BJ (cell line): ENCODE data around the gene TPD52L2. TPM values are rescaled to one million over a fixed set of nuclear protein-coding genes. Genes with fewer than 3 reads are reported as not detected.

Experiments used
- CTCF ChIA-PET: fragments of 350-600 bp; formaldehyde crosslinking; extraction: SDS; loops from one replicate; lab custom pipeline; 2021; ENCODE audit warnings: antibody characterized with exemption, inconsistent platforms; lab: Yijun Ruan, JAX
- POLR2A ChIA-PET: fragments of 300-600 bp; sonication (Branson Sonifier 250); formaldehyde crosslinking; extraction: SDS; loops from one replicate; lab custom pipeline; 2021; ENCODE audit warnings: antibody characterized with exemption; lab: Charles Lee
- DNase-seq: peaks from one replicate; pipeline ENCODE4 v3.0.0-alpha.2; 2011; ENCODE audit warnings: low read depth
- H3K27me3 ChIP-seq: 2 replicates; pipeline ENCODE4 v1.6.0; 2011; ENCODE audit warnings: low read length; ENCODE audit not compliant: control insufficient read depth, insufficient read depth
- H3K36me3 ChIP-seq: 2 replicates; pipeline ENCODE4 v1.5.1; 2011; ENCODE audit warnings: low read length; ENCODE audit not compliant: control insufficient read depth, insufficient read depth
- H3K4me3 ChIP-seq: 2 replicates; pipeline ENCODE4 v1.5.1; 2011; ENCODE audit warnings: low read depth, mild to moderate bottlenecking, control low read depth, low read length
- CTCF ChIP-seq: IDR thresholded peaks from 2 replicates; pipeline ENCODE4 v1.5.1; 2011; ENCODE audit warnings: low read depth, mild to moderate bottlenecking, control low read depth, inconsistent platforms, low read length, moderate library complexity; ENCODE audit not compliant: insufficient read depth
- polyA plus RNA-seq: library from polyadenylated mRNA; depleted of rRNA; stranded (reverse); fragments of >200 nt; gene quantifications from 2 replicates; pipeline ENCODE4 v1.2.3, GENCODE V29; 2011

The TPD52L2 gene
- polyA plus RNA-seq, 1 experiment = 288 TPM

- ChIA-PET CTCF (interaction anchor here (1.0 to 1.1 kb wide), 2 partner anchors 132 to 304 kb away, joined by 3 read pairs; no protein-coding TSS in a partner anchor), POLR2A (no interaction called here)
- H3K27me3 ChIP-seq = peaks cover 2% of the 10 kb centered on the region
- no peaks in the 10 kb centered on the region for H3K36me3 ChIP-seq
- TF ChIP-seq CTCF = no peak
- DNase-seq = no peak
- H3K4me3 ChIP-seq = no peak overlapping the region
Measured at GRCh38 chr20:63842258-63842657, 22.8 kb upstream of the TPD52L2 start.

DNA sequence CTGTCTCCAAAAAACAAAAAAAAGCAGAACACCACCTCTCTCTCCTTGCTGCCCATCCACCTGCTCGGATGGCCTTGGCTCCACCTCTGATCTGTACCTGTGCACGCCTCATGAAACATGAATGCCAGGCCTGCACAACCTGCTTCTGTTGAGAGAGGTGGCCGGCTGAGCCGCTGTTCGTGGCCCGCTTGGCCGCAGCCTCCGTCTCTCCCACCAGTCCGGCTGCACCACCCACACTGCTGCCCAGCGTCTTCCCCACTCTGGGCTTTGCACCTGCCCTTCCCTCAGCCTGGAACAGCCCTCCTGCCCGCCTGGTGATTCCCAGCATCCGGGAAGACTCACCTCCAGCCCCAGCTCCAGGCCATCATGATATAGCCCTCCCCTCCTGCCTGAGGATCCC, 21.8 kb upstream of the TPD52L2 start:
- Histone ChIP-seq H3K36me3 (no peaks in the 10 kb centered on the region), H3K4me3 (no peak overlapping the region), H3K27me3 (peaks cover 2% of the 10 kb centered on the region; the same call in 1 of the 2 replicates)
- TF ChIP-seq CTCF = no peak
- ChIA-PET POLR2A (no interaction called here), CTCF (interaction anchor here (1.1 kb wide), 1 partner anchor 131 kb away, joined by 3 read pairs; no protein-coding TSS in a partner anchor)
- no peak for DNase-seq

DNA sequence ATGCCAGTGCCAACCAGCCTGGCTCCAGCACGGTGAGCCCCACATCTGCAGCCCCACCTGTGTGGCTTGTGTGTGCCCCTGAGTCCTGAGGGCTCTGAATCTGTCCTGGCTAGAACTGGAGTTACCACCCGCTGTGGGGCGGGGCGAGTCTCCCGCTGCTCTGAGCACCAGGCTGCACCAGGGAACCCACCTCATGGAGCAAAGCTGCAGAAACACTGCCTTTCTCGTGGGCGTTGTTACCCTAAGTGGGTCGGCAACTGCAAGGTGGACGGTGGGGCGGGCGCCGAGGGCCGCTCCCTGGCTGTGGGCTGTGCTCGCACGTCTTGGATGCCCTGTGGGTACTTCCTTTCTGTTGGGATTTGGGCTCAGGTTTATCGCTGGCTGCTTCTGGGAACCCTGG, 21.3 kb upstream of the TPD52L2 start:
- ChIA-PET CTCF (no interaction called here), POLR2A (no interaction called here)
- Histone ChIP-seq H3K27me3 (peaks cover 2% of the 10 kb centered on the region; the same call in 1 of the 2 replicates), H3K4me3 (no peak overlapping the region), H3K36me3 (no peaks in the 10 kb centered on the region)
- no peak for TF ChIP-seq CTCF
- no peak for DNase-seq

DNA sequence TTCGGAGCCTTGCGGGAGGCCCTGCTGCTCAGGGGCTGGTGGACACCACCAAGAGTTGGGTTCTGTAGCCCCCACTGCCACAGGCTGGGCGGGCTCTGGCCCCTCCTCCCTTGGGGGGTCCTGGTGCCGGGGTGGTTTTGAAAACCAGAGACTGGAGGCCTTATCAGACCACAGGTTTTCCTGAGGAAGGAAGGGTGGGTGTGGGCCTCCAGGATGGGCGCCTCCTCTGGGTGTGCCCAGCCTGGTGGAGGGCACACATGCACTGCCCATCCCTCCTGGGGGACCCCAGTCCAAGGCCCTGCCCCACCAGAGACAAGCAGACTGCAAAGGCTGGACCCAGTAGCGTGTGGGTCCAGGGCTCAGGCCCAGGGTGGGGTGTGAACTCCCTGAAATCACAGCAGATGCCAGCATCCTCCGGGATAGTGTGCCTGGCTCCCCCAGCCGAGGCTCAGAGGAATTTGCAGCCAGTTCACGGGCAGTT, 20.5 kb upstream of the TPD52L2 start:
- Histone ChIP-seq H3K36me3 (no peaks in the 10 kb centered on the region), H3K27me3 (peaks cover 2% of the 10 kb centered on the region; the same call in 1 of the 2 replicates), H3K4me3 (no peak overlapping the region)
- no peak for TF ChIP-seq CTCF
- ChIA-PET POLR2A (no interaction called here), CTCF (no interaction called here)
- no peak for DNase-seq

- H3K36me3 ChIP-seq = no peaks in the 10 kb centered on the region
- ChIA-PET POLR2A (no interaction called here), CTCF (no interaction called here)
- no peak overlapping the region for H3K4me3 ChIP-seq
- H3K27me3 ChIP-seq = 0 out of 2 replicates have a peak, but pooled peaks cover 2% of the 10 kb centered on the region
- TF ChIP-seq CTCF = no peak
- DNase-seq = no peak
Measured at GRCh38 chr20:63846128-63846771, 18.8 kb upstream of the TPD52L2 start.
